Peyer's patch (tissue), 4 donors: ENCODE measurements around the gene TFCP2L1. TPM values are rescaled to one million over a fixed set of nuclear protein-coding genes. Genes with fewer than 3 reads are reported as not detected.

ENCODE experiments used
- DNase-seq, 3 donors: peaks; one replicate each; pipeline ENCODE4 v3.0.0-alpha.2; 2017 to 2019
- H3K27ac ChIP-seq, 4 donors: fragments of 200-600 bp; sonication (generic); one replicate each; pipeline ENCODE4 v1.5.1; 2016 to 2019
- H3K27me3 ChIP-seq, 2 donors: fragments of 200-600 bp; sonication (generic); one replicate each; pipeline ENCODE4 v1.5.1; 2019
- H3K36me3 ChIP-seq, 3 donors: fragments of 200-600 bp; sonication (generic); one replicate each; pipeline ENCODE4 v1.5.1; 2016 to 2019
- H3K4me1 ChIP-seq, 4 donors: fragments of 200-600 bp; sonication (generic); one replicate each; pipeline ENCODE4 v1.5.1; 2016 to 2019
- H3K4me3 ChIP-seq, 4 donors: fragments of 200-600 bp; sonication (generic); 1 replicate in 3 of 4; 2 replicates in 1 of 4; pipeline ENCODE4 v1.5.1; 2016 to 2019; ENCODE audit warnings: mild to moderate bottlenecking in 1 of 4
- H3K9me3 ChIP-seq, 4 donors: fragments of 200-600 bp; sonication (generic); one replicate each; pipeline ENCODE4 v1.5.1; 2016 to 2019; ENCODE audit warnings: mild to moderate bottlenecking in 1 of 4
- CTCF ChIP-seq, 6 experiments: fragments of 450-650 bp in 4 of 6; fragments of 200-600 bp in 2 of 6; sonication (generic) in 1 of 6; IDR thresholded peaks; one replicate each; pipeline ENCODE4 v1.5.1; 2017 to 2019; ENCODE audit warnings: antibody characterized with exemption in 6 of 6, mild to moderate bottlenecking in 3 of 6, moderate library complexity in 1 of 6
- POLR2A ChIP-seq, 2 donors: fragments of 450-650 bp; IDR thresholded peaks; one replicate each; pipeline ENCODE4 v1.5.1; 2017; ENCODE audit warnings: antibody characterized with exemption in 2 of 2, mild to moderate bottlenecking in 2 of 2, moderate library complexity in 2 of 2
- total RNA-seq, 4 donors: library from RNA; depleted of rRNA; stranded (reverse); fragments of >200 nt; gene quantifications; one replicate each; pipeline ENCODE4 v1.1.0, GENCODE V29; 2016

The TFCP2L1 gene
- total RNA-seq, 4 donors from 2014 or later, result 5.0 to 41.0 (median 10.0) TPM

GRCh38 chr2:121185571-121186074 lies 99.4 kb downstream of the TFCP2L1 start:
- no peak for TF ChIP-seq CTCF (IDR thresholded peaks at IDR 0.05)
- no peak for TF ChIP-seq POLR2A (IDR thresholded peaks at IDR 0.05)
- Histone ChIP-seq H3K36me3 (no peaks in the 10 kb centered on the region), H3K4me1 (no peaks in the 10 kb centered on the region), H3K9me3 (no peaks in the 10 kb centered on the region), H3K27me3 (no peaks in the 10 kb centered on the region), H3K4me3 (no peak overlapping the region), H3K27ac (no peak overlapping the region)
- DNase-seq, result no peak

- TF ChIP-seq CTCF (IDR thresholded peaks at IDR 0.05) (no peak), POLR2A (IDR thresholded peaks at IDR 0.05) (no peak)
- Histone ChIP-seq H3K36me3 (no peaks in the 10 kb centered on the region), H3K27me3 (no peaks in the 10 kb centered on the region), H3K27ac (no peak overlapping the region), H3K4me3 (no peak overlapping the region), H3K4me1 (no peaks in the 10 kb centered on the region), H3K9me3 (no peaks in the 10 kb centered on the region)
- DNase-seq, result no peak
Measured at GRCh38 chr2:121185111-121185510, 99.9 kb downstream of the TFCP2L1 start.

GRCh38 chr2:121184248-121184862 lies 100.6 kb downstream of the TFCP2L1 start:
- H3K36me3 ChIP-seq, result no peaks in the 10 kb centered on the region
- TF ChIP-seq CTCF (IDR thresholded peaks at IDR 0.05), result no peak
- no peak for TF ChIP-seq POLR2A (IDR thresholded peaks at IDR 0.05)
- no peak overlapping the region for H3K27ac ChIP-seq
- H3K4me3 ChIP-seq, result no peak overlapping the region
- H3K4me1 ChIP-seq, result no peaks in the 10 kb centered on the region
- no peak for DNase-seq
- no peaks in the 10 kb centered on the region for H3K9me3 ChIP-seq
- H3K27me3 ChIP-seq, result no peaks in the 10 kb centered on the region

GRCh38 chr2:121182520-121182919 lies 102.5 kb downstream of the TFCP2L1 start:
- Histone ChIP-seq H3K27me3 (no peaks in the 10 kb centered on the region), H3K9me3 (no peaks in the 10 kb centered on the region), H3K4me3 (no peak overlapping the region), H3K27ac (no peak overlapping the region), H3K4me1 (no peaks in the 10 kb centered on the region), H3K36me3 (no peaks in the 10 kb centered on the region)
- TF ChIP-seq CTCF (IDR thresholded peaks at IDR 0.05), result no peak
- no peak for TF ChIP-seq POLR2A (IDR thresholded peaks at IDR 0.05)
- DNase-seq, result no peak

GRCh38 chr2:121179467-121179866 lies 105.5 kb downstream of the TFCP2L1 start:
- Histone ChIP-seq H3K9me3 (no peaks in the 10 kb centered on the region), H3K4me3 (no peak overlapping the region), H3K27me3 (no peaks in the 10 kb centered on the region), H3K27ac (no peak overlapping the region), H3K36me3 (no peaks in the 10 kb centered on the region), H3K4me1 (no peaks in the 10 kb centered on the region)
- DNase-seq, result no peak
- TF ChIP-seq CTCF (IDR thresholded peaks at IDR 0.05), result no peak
- no peak for TF ChIP-seq POLR2A (IDR thresholded peaks at IDR 0.05)
